Esophagus mucosa (tissue), 1 donor: ENCODE data around the gene C1QBP. TPM values are rescaled to one million over a fixed set of nuclear protein-coding genes. Genes with fewer than 3 reads are reported as not detected.
A peak's percentile ranks its signal among the peaks of the same experiment; 100 is the strongest.
"Not testable (repeated sequence)": the region's sequence is repeated elsewhere in the genome, so short reads cannot be mapped to it uniquely, and the experiment has no call there.

Experiments
- ATAC-seq: fragments of 200-7000 bp; cut with Tn5 transposase; one replicate; pipeline ENCODE4 v1.9.1; 2020
- total RNA-seq: library from RNA; stranded (reverse); gene quantifications from one replicate; pipeline ENCODE4 v1.2.4, GENCODE V29; 2023
- donor health status: DM: yes; HTN: yes; CAD: no.

Gene C1QBP
- total RNA-seq, 1 donor from 2014 or later, result 183 TPM

GRCh38 chr17:5431949-5432556 lies 6.9 kb downstream of the C1QBP start:
- ATAC-seq, result peak; percentile 85

GRCh38 chr17:5431234-5431633 lies 7.7 kb downstream of the C1QBP start:
- not testable (repeated sequence) for ATAC-seq

GRCh38 chr17:5430413-5430999 lies 8.4 kb downstream of the C1QBP start:
- peak; percentile 78 for ATAC-seq

GRCh38 chr17:5429191-5429887 lies 9.6 kb downstream of the C1QBP start:
- no peak for ATAC-seq

GRCh38 chr17:5425826-5426225 lies 13.1 kb downstream of the C1QBP start:
- ATAC-seq, result no peak

GRCh38 chr17:5424909-5425308 lies 14.0 kb downstream of the C1QBP start:
- no peak for ATAC-seq

- peak; percentile 50 for ATAC-seq
These were observed 16.4 kb downstream of the C1QBP start for GRCh38 chr17:5422505-5422904.

- ATAC-seq, result peak; percentile 71
These were observed 18.8 kb downstream of the C1QBP start, which contains the start of gene RPAIN for GRCh38 chr17:5419959-5420653. TSS of gene RPAIN (plus strand) at chr17:5420182. CDS start at chr17:5420211, 29 bp downstream.

- peak; percentile 87 for ATAC-seq
These were observed 19.5 kb downstream of the C1QBP start, which contains the start of gene NUP88 for GRCh38 chr17:5419356-5419958. TSS of gene NUP88 (minus strand) at chr17:5419662. CDS start at chr17:5419650, 12 bp downstream.

GRCh38 chr17:5418858-5419355 lies 20.0 kb downstream of the C1QBP start:
- peak; percentile 59 for ATAC-seq

GRCh38 chr17:5416901-5417300 lies 22.1 kb downstream of the C1QBP start:
- peak; percentile 17 for ATAC-seq

GRCh38 chr17:5413682-5414081 lies 25.3 kb downstream of the C1QBP start:
- peak; percentile 82 for ATAC-seq

GRCh38 chr17:5410594-5411272 lies 28.2 kb downstream of the C1QBP start:
- no peak for ATAC-seq

GRCh38 chr17:5408186-5408585 lies 30.8 kb downstream of the C1QBP start:
- ATAC-seq, result no peak

- ATAC-seq, result no peak
These were observed 33.6 kb downstream of the C1QBP start for GRCh38 chr17:5405400-5405799.

- ATAC-seq, result no peak
These were observed 39.2 kb downstream of the C1QBP start for GRCh38 chr17:5399767-5400166.

GRCh38 chr17:5396612-5397011 lies 42.3 kb downstream of the C1QBP start:
- no peak for ATAC-seq

GRCh38 chr17:5391678-5392077 lies 47.3 kb downstream of the C1QBP start:
- no peak for ATAC-seq
